Measurements from ENCODE around the gene JCAD.

DNA sequence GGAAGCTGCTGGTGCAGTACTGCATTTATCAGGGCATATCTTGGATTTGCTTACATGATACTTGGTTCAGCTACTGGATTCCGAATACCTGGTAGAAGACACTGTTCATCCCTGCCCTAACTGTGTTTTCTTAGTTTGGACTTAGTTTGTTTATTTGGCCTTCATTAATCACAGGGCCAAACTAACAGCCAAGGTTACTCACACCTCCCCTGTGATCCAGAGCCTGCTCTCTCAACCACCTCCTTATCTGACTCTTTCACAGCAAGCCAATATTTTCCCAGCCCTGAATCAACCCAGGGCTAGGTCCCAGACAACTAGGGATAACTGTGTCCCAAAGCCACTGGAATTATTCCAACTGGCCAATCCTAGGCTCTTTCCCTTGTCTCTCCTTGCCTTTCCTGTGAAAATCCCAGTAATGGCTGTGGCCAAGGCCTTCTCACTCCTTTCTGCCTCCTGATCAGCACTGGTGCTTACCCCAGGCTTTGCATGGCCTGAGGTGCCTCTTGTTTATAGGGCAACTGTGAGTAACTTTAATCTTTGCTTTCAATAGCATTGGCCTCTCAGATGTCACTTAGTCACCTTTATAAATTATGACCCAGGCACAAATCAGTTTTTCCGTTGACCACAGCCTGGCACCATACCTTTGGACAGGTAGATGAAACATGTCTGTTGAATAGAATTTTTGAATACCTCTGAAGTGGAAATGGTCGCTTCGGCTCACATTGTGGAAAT lies 9.3 kb upstream of the JCAD start:
- TF ChIP-seq POLR2AphosphoS5 (IDR thresholded peaks at IDR 0.05; ENCODE audit: low read depth, low read length) (no peak), TAF1 (IDR thresholded peaks at IDR 0.05; ENCODE audit: borderline replicate concordance, insufficient read depth, low read length) (no peak), FOXP2 (optimal IDR thresholded peaks at IDR 0.05; ENCODE audit: borderline replicate concordance, extremely low read depth, extremely low read length, insufficient read depth) (no peak), SIN3A (IDR thresholded peaks at IDR 0.05; ENCODE audit: borderline replicate concordance, insufficient read depth, low read length) (no peak)
- TF ChIP-seq, protein P1, sequence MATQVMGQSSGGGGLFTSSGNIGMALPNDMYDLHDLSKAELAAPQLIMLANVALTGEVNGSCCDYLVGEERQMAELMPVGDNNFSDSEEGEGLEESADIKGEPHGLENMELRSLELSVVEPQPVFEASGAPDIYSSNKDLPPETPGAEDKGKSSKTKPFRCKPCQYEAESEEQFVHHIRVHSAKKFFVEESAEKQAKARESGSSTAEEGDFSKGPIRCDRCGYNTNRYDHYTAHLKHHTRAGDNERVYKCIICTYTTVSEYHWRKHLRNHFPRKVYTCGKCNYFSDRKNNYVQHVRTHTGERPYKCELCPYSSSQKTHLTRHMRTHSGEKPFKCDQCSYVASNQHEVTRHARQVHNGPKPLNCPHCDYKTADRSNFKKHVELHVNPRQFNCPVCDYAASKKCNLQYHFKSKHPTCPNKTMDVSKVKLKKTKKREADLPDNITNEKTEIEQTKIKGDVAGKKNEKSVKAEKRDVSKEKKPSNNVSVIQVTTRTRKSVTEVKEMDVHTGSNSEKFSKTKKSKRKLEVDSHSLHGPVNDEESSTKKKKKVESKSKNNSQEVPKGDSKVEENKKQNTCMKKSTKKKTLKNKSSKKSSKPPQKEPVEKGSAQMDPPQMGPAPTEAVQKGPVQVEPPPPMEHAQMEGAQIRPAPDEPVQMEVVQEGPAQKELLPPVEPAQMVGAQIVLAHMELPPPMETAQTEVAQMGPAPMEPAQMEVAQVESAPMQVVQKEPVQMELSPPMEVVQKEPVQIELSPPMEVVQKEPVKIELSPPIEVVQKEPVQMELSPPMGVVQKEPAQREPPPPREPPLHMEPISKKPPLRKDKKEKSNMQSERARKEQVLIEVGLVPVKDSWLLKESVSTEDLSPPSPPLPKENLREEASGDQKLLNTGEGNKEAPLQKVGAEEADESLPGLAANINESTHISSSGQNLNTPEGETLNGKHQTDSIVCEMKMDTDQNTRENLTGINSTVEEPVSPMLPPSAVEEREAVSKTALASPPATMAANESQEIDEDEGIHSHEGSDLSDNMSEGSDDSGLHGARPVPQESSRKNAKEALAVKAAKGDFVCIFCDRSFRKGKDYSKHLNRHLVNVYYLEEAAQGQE (IDR thresholded peaks at IDR 0.05; ENCODE audit: insufficient read depth in 1 of 2, low read depth in 2 of 2, low read length in 2 of 2) = no peak
